HG03045 (cell line): ENCODE data around the gene MRPS21.
"Not testable (repeated sequence)": the region's sequence is repeated elsewhere in the genome, so short reads cannot be mapped to it uniquely, and the experiment has no call there.

Experiments used
- ATAC-seq: cut with Tn5 transposase; IDR thresholded peaks from one replicate; pipeline ENCODE4 v1.9.1; 2021; ENCODE audit warnings: mild to moderate bottlenecking, moderate library complexity; ENCODE audit not compliant: unreplicated experiment

MRPS21 gene

DNA sequence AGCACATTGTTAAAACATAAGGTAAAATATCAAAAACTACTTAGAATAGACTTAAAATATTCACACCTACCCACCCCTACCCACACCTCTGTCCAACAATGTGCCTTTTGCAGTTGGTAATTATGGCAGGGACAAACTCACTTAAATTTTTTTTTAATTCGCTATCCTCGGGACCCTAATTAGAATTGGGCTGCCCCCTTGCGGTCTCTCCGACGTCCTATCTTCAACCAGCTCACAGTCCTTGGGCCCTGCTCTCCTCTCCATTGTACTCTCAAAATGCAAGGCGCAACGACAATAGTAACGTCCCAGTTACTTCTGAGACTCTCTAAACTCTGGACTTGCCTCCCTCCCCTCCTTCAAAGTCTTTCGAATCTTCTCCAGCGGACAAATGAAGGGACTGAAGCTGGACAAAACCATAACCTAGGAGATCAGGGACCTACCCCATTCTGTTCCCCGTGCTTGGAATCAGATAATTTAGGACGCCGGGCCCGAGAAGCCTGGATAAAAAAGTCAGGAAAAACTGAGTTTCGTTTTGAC is 12.4 kb upstream of the MRPS21 start:
- no peak for ATAC-seq

DNA sequence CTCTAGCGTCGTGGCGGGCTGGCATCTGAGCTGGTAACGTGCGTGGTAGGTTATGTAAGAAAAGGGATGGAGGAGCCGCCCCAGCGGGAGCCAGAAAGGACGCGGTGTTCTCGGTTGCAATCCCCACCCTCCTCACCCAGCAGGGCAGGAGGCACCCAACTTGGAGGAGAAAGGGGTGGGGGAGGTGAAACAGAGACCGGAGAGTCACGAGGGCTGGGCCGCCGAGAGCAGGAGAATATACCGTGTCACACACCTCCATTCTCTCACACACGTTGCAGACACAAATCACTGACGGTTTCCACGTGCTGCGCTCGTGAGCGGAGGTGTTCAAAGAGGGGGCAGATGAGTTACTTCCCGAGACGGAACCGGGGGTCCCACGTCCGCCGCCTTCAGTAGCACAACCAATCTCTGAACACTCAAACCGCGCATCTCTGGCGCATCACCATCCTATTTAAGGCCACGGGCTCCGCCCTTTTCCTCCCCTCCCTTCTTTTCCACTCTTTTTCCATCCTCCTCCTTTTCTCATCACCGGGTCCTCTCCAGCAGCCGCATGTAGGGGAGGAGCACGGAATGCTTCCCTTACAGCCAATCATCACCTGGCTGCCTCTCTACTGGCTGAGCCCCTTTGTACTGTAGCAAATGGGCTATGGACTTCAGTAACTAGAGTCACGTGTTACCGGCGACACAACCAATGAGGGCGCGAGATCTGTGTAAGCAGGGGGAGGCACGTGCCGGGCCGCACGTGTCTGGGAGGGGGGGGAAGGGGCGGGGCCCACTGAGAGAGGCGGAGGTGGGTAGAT is 11.7 kb upstream of the MRPS21 start, which contains the start of gene CIART:
Gene CIART, plus strand, starts transcription at position 797 of the 800 bp plus-strand sequence. CDS start 714 bp downstream, outside the sequence.
- ATAC-seq: peak; percentile 78

DNA sequence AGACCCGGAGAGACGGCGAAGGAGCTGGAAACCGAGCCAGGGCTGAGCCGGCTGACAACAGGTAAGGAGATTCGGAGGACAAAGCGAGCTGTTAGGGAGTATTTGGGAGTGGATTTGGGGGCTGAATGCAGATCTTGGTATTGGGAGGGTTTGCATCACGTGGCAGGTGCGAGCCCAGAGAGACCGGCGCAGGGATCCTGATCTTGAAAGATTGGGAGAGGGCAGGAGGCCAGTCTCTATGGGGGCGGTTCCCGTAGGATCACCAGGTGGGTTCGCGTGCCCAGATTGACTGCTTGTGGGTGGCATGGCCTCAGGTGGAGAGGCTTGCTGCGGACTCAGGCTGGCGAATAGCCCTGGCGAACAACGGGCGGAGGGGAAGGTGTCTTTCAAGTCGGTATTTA is 11.1 kb upstream of the MRPS21 start:
- no peak for ATAC-seq

DNA sequence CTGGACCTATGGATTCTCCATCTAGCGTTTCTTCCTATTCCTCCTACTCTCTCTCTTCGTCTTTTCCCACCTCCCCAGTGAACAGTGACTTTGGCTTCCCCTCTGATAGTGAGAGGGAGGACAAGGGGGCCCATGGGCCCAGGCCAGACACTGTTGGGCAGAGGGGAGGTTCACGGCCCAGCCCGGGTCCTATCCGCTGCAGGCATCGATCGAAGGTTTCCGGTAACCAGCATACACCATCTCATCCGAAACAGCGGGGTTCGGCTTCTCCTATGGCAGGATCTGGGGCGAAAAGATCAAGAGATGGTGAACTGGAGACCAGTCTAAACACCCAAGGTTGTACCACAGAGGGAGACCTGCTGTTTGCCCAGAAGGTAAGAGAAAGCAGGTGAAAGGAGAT is 10.4 kb upstream of the MRPS21 start:
- no peak for ATAC-seq

DNA sequence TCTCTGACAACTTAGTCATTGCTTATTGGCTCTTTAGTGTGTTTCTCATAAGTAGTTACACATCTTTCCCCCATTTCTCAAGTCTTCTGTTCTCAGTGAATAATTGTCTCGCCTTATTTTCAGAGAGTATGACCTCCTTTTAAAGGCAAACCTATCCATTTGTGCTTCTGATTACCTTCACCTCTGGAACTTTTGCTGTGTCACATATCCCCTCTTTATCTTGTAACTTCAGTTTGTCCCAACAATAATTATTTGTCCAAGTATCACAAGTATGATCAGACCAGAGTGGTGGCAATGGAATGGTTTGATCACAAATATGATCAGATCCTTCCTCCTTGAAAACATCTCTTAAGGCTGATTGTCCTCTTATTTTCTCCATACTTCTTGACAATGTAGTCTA is 5.3 kb upstream of the MRPS21 start:
- ATAC-seq: no peak

DNA sequence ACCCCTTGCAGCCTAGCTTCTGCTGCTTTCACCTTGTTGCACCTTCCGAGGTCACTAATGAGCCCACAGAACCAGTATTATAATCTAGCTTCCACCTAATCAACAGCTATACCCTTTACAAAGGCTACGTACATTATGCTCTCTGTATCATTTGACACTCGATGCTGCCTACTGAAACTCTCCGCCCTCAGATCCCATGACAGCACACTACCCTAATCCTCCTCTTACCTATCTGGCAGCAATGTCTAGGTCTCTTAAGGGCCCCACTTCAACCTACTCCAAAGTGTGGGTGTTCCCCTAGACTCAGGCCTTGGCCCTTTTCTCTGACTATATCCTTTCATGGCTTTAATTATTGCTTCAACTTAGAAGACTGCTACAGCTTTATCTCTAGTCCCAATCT is 4.8 kb upstream of the MRPS21 start:
- no peak for ATAC-seq

DNA sequence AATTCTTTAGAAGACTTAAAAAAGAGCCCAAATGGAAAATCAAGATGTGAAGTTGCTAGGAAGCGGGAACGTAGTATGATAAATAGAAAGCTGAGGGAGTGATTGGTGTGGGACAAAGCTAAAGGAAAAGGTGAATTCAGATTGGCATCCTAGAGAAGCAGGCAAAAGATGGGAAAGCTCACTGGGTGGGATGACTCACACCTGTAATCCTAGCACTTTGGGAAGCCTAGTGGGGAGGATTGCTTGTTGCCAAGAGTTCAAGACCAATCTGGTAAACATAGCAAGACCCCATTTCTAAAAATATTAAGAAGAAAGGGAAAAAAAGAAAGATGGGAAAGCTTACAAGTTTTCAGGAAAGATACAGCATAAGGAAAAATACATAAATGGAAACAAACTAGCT is 1.8 kb downstream of the MRPS21 start:
- no peak for ATAC-seq

DNA sequence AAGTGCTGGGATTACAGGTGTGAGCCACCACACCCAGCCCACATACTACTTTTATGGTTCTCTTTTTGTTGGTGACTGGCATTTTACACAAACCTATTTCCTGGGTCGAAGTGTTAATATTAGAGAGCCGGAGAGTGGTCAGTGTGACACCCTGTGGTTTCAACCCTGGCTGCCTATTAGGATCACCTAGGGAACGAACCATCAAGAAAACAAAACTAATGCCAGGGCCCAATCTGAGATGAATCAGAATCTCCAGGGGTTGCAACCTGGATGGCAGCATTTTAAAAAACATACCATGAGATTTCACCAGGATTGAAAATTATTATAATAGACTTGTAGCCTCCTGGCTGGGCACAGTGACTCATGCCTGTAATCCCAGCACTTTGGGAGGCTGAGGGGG is 6.1 kb downstream of the MRPS21 start:
- no peak for ATAC-seq

DNA sequence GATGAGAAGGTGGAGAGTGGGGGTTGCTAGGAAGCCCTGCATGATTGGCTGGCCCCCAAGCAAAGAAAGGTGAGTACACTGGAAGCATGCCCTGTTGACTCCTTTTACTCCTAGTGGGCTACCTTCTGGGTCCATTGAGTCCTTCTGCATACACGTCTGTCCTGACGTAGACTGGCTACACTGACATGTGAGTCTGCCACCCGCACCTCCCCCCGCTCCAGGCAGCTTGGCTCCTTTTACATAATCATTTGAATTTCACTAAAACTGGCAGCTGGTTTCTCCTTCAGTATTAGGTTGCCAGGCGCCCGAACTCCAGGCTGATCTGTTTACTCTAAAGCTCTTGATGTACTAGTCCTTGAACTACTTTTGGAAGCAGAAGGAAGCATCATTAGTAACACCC is 8.7 kb downstream of the MRPS21 start:
- ATAC-seq: no peak

DNA sequence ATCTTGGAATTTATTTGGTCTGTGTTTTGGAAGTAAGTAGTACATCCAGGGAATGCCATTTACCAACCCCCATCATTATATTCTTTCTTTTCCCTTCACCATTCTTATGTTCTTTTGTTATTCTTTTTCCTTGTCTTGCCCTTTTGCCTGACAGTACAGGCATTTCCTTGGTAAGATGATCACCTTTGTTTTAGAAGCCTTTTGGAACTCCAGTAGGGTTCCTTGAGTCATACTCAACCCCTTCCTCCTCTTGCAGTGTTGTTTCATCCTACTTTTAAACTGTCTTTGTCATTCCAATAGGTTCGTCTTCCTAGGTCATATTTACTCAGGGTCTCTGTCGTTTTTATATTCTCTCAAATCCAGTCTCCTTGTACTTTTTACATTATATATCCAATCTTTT is 9.2 kb downstream of the MRPS21 start:
- no peak for ATAC-seq

DNA sequence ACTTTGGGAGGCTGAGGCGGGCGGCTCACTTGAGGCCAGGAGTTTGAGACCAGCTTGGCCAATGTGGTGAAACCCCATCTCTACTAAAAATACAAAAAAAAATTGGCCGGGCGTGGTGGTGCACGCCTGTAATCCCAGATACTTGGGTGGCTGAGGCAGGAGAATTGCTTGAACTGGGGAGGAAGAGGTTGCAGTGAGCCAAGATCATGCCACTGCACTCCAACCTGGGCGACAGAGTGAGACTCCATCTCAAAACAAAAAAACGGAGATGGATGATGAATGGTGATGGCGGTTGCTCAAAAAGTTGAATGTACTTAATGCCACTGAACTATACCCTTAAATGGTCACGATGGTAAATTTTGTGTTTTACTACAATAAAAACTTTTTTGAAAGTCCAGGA is 14.9 kb downstream of the MRPS21 start:
- ATAC-seq: not testable (repeated sequence)

DNA sequence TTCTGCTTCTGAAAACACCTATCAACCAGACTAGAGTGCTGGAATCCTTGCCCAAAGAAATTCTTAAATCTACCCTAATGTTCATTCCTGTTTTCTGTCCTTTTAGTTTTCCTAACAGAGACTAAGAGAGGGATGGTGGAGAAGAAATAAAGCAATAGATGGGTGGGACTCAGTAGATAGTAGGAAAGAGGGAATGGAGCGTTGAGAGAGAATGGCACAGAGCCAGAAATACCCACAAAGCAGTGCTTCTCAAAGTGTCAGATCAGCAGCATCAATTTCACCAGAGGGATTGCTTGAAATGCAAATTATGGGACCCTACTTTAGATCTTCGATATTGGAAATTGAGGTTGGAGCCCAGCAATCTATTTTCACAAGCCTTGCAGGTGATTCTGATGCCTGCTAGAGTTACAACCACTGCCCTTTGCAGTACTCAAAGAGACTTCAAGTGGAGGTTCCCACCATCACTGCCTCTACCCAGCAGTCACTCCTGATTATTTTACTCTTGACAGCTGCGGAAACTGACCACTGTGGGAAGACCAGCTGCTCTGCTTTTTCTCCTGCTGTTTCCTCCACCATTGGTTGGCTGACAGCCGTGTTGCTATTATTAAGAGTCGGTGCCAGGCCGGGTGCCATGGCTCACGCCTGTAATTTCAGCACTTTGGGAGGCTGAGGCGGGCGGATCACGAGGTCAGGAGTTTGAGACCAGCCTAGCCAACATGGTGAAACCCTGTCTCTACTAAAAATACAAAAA is 16.3 kb downstream of the MRPS21 start:
- ATAC-seq: no peak

DNA sequence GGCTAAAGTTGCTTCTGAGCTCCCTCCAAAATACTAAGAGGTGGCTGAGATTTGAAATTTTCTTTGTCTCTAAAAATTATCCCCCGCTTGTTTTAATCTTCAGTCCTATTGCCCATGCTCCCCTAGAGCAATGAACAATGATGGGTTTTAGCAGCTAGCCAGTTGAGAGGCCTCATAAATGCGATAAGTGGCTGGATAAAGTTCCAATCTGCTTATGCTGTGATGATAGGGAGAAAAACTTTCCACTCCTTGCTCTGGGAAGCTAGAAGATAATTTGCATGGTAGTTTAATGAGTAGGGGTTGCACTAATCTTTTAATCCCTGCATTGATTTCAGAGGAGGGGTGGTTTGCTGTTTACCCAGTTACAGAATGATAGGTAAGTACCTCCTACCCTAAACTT is 18.1 kb downstream of the MRPS21 start:
- no peak for ATAC-seq

DNA sequence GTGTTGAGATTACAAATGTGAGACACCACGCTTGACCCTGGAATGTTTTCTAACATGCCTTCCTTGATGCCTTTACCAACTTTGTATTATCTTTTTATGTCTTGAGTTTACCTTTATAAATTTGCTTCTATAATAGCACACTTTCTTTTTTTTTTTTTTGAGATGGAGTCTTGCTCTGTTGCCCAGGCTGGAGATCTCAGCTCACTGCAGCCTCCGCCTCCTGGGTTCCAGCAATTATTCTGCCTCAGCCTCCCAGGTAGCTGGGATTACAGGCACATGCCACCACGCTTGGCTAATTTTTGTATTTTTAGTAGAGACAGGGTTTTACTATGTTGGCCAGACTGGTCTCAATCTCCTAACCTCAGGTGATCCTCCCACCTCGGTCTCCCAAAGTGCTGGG is 21.0 kb downstream of the MRPS21 start:
- not testable (repeated sequence) for ATAC-seq

DNA sequence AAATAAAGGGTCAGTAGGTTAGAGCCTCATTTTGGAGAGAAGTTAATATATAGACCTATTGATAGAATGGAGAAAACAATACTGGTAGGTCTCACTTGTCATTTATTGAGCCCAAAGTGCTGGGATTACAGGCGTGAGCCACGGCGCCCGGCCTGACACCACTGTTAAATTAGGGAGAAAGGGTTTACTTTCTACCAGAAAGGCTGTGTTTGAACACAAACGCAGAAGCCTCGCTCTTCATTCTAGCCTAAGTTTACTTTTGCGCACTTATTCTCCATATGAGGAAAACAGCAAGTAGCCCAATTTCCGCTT is 27.0 kb downstream of the MRPS21 start:
- ATAC-seq: no peak

DNA sequence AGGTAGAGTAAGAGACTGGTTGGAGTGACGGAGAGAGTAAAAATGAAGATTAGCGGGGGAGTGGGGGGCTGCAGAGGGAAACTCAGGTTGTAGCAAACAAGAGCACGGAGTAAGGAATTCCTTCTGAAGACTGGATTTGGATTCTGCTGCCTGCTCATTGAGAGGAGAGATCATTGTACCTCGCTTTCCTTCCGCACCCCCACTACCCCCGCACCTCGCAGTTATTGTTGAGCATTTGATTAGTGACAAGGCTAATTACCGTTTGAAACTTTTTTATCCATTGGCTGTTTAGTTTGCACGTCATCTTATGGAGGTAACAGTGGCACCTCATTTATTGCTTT is 28.1 kb downstream of the MRPS21 start:
- no peak for ATAC-seq

DNA sequence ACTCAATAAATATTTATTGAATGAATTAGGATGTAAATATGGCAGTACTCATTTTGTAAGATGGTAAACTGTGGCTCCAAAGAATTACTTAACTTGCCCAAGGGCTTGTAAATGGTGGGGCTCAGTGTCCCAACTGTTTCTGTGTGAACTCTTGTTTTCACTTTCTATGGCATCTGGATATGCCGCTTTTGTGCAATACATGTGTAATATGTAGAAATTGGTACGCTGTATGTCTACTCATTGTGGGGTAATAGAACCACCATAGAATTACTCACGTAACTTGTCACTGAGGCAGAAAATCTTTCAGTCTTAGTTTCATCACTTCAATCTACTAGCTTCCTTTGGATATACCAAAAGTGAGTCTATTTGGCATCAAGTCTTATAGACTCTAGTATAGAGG is 28.6 kb downstream of the MRPS21 start:
- no peak for ATAC-seq

DNA sequence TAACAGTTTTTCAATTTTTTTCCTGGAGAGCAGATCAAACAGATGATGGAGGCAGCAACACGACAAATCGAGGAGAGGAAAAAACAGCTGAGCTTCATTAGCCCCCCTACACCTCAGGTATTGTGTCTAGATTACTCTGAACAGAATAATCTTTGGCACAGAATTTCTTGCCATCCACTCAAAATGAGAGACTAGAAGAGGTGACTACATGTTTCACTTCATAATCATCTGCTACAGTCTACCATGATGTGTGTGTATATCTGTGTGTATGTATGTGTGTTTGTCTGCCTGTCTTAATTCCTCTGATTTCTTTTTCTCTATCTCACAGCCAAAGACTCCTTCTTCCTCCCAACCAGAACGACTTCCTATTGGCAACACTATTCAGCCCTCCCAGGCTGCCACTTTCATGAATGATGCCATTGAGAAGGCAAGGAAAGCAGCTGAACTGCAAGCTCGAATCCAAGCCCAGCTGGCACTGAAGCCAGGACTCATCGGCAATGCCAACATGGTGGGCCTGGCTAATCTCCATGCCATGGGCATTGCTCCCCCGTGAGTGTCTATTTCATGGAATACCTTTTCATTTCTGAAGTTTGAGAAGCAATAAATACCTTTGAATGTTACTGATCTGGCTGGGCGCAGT is 39.1 kb downstream of the MRPS21 start:
- no peak for ATAC-seq

DNA sequence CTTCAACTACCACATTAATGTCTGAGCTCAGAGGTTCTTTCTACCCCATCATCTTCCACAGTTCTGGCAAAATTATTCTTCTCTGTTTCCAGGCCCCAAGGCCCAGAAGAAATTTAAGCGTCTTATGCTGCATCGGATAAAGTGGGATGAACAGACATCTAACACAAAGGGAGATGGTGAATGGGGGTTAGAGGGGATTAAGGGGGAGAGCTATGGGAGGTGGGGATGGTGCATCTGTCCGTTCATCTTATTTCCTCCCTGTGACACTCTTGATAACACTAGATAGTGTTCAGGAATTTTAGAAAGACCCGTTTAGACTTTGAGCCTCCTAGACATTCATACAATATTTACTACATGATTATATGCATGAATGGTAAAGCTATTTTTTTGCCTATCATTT is 52.7 kb downstream of the MRPS21 start:
- no peak for ATAC-seq

DNA sequence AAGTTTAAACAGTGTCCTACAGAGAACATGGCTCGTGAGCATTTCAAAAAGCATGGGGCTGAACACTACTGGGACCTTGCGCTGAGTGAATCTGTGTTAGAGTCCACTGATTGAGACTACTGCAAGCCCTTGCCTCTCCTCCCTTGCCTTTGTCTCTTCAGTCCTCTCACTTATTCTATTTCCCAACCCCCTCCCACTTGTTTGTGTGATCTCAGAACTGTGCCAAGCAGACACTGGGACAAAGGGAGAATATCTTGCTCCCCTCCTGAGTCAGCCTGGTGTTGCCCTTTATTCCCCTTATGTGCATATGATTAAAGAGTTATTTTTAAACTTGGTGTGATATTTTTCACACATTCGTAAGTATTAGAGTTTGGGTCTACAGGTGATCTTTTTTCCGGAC is 59.2 kb downstream of the MRPS21 start:
- ATAC-seq: no peak
